ENCODE results near the gene TENT5C.

DNA sequence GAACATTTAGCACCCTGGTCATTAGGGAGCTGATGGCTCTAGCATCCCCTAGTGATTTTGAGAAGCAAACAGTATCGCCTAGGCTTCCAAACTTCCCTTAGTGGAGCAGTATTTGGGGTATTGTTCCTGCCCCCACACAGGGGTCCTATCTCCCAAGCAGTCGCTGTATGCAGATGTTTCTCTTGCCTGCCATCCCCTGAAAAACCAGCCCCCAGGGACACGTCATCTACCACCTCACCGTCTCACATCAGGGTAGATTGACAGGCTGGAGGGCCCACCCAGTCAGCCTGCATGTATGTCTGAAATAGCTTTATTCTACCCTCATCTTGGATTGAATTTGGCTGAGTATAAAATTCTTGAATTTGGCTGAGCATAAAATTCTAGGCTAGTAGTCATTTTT, 33.9 kb downstream of the TENT5C start:
- TF ChIP-seq TARDBP (IDR thresholded peaks at IDR 0.05) = no peak
- TF ChIP-seq, protein P1, sequence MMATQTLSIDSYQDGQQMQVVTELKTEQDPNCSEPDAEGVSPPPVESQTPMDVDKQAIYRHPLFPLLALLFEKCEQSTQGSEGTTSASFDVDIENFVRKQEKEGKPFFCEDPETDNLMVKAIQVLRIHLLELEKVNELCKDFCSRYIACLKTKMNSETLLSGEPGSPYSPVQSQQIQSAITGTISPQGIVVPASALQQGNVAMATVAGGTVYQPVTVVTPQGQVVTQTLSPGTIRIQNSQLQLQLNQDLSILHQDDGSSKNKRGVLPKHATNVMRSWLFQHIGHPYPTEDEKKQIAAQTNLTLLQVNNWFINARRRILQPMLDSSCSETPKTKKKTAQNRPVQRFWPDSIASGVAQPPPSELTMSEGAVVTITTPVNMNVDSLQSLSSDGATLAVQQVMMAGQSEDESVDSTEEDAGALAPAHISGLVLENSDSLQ (IDR thresholded peaks at IDR 0.05) = no peak
- no peak for TF ChIP-seq BHLHE40 (IDR thresholded peaks at IDR 0.05; ENCODE audit: borderline replicate concordance)
- TF ChIP-seq SP1 (IDR thresholded peaks at IDR 0.05) = no peak

Measured in HEK293T (cell line).